ENCODE results near the gene NCBP2L.

NCBP2L gene

GRCh38 chrX:107742700-107743191 is 34.8 kb upstream of the NCBP2L start:
- Histone ChIP-seq H3K36me3 (ENCODE audit: control insufficient read depth in 4 of 4, insufficient read depth in 4 of 4, low read length in 3 of 4) (no peaks in the 10 kb centered on the region), H3K4me3 (ENCODE audit: control insufficient read depth in 1 of 7, extremely low read depth in 1 of 7, insufficient read depth in 4 of 7, low read depth in 2 of 7, low read length in 6 of 7) (peak overlapping the region in 6 of 7 experiments; percentile 34 to 56 (median 50)), H3K9me3 (ENCODE audit: control extremely low read depth in 1 of 5, control insufficient read depth in 4 of 5, insufficient read depth in 2 of 5, low read depth in 1 of 5, low read length in 4 of 5) (no peaks in the 10 kb centered on the region), H3K27ac (ENCODE audit: insufficient read depth in 1 of 2, low read depth in 1 of 2, low read length in 2 of 2, poor library complexity in 1 of 2, severe bottlenecking in 2 of 2) (peak overlapping the region in 1 of 2 experiments; percentile 74), H3K27me3 (replicated peaks in 2 of 5; ENCODE audit: control insufficient read depth in 4 of 5, insufficient read depth in 5 of 5, low read length in 4 of 5) (no peaks in the 10 kb centered on the region), H3K4me1 (ENCODE audit: control extremely low read depth in 1 of 4, control insufficient read depth in 4 of 4, insufficient read depth in 4 of 4, low read length in 3 of 4) (peaks cover 0 to 26% (median 23%) of the 10 kb centered on the region in 4 experiments)
- ChIA-PET POLR2A (no interaction called here), CTCF (interaction anchor here (1.9 kb wide), 1 partner anchor 25 kb away, joined by 6 read pairs; no protein-coding TSS in a partner anchor)
- peak in 1 of 3 donors; percentile 18 for DNase-seq
- WGBS (ENCODE audit: insufficient coverage): 56% methylated on average over 20 of the region's 23 CpGs

- ChIA-PET POLR2A (no interaction called here), CTCF (interaction anchor here (0.9 to 1.6 kb wide), 4 partner anchors 12 to 31 kb away, joined by 3 to 4 read pairs (median 4); partner anchors contain the start of gene TSC22D3)
- H3K9me3 ChIP-seq (ENCODE audit: control extremely low read depth in 1 of 5, control insufficient read depth in 4 of 5, insufficient read depth in 2 of 5, low read depth in 1 of 5, low read length in 4 of 5): no peaks in the 10 kb centered on the region
- 94% methylated on average over 6 of the region's 7 CpGs for WGBS (ENCODE audit: insufficient coverage)
- no peaks in the 10 kb centered on the region for H3K36me3 ChIP-seq (ENCODE audit: control insufficient read depth in 4 of 4, insufficient read depth in 4 of 4, low read length in 3 of 4)
- no peak overlapping the region for H3K27ac ChIP-seq (ENCODE audit: insufficient read depth in 1 of 2, low read depth in 1 of 2, low read length in 2 of 2, poor library complexity in 1 of 2, severe bottlenecking in 2 of 2)
- H3K4me1 ChIP-seq (ENCODE audit: control extremely low read depth in 1 of 4, control insufficient read depth in 4 of 4, insufficient read depth in 4 of 4, low read length in 3 of 4): peaks cover 0 to 26% (median 23%) of the 10 kb centered on the region in 4 experiments
- no peaks in the 10 kb centered on the region for H3K27me3 ChIP-seq (replicated peaks in 2 of 5; ENCODE audit: control insufficient read depth in 4 of 5, insufficient read depth in 5 of 5, low read length in 4 of 5)
- no peak for DNase-seq
- no peak overlapping the region for H3K4me3 ChIP-seq (ENCODE audit: control insufficient read depth in 1 of 7, extremely low read depth in 1 of 7, insufficient read depth in 4 of 7, low read depth in 2 of 7, low read length in 6 of 7)
Observed at GRCh38 chrX:107743995-107744394, 33.5 kb upstream of the NCBP2L start.

GRCh38 chrX:107744868-107745267 is 32.7 kb upstream of the NCBP2L start:
- no CpG with 5 or more reads among the region's 2 CpGs for WGBS (ENCODE audit: insufficient coverage)
- H3K36me3 ChIP-seq (ENCODE audit: control insufficient read depth in 4 of 4, insufficient read depth in 4 of 4, low read length in 3 of 4): no peaks in the 10 kb centered on the region
- H3K4me3 ChIP-seq (ENCODE audit: control insufficient read depth in 1 of 7, extremely low read depth in 1 of 7, insufficient read depth in 4 of 7, low read depth in 2 of 7, low read length in 6 of 7): no peak overlapping the region
- CTCF ChIA-PET: interaction anchor here (0.9 to 1.6 kb wide), 4 partner anchors 11 to 33 kb away, joined by 3 to 4 read pairs (median 4); partner anchors contain the start of genes NCBP2L and TSC22D3
- H3K27ac ChIP-seq (ENCODE audit: insufficient read depth in 1 of 2, low read depth in 1 of 2, low read length in 2 of 2, poor library complexity in 1 of 2, severe bottlenecking in 2 of 2): no peak overlapping the region
- peaks cover 0 to 26% (median 23%) of the 10 kb centered on the region in 4 experiments for H3K4me1 ChIP-seq (ENCODE audit: control extremely low read depth in 1 of 4, control insufficient read depth in 4 of 4, insufficient read depth in 4 of 4, low read length in 3 of 4)
- DNase-seq: no peak
- POLR2A ChIA-PET: no interaction called here
- H3K9me3 ChIP-seq (ENCODE audit: control extremely low read depth in 1 of 5, control insufficient read depth in 4 of 5, insufficient read depth in 2 of 5, low read depth in 1 of 5, low read length in 4 of 5): no peaks in the 10 kb centered on the region
- H3K27me3 ChIP-seq (replicated peaks in 2 of 5; ENCODE audit: control insufficient read depth in 4 of 5, insufficient read depth in 5 of 5, low read length in 4 of 5): peaks cover 0 to 3% (median 0%) of the 10 kb centered on the region in 5 experiments

- Histone ChIP-seq H3K27me3 (replicated peaks in 2 of 5; ENCODE audit: control insufficient read depth in 4 of 5, insufficient read depth in 5 of 5, low read length in 4 of 5) (peaks cover 0 to 4% (median 0%) of the 10 kb centered on the region in 5 experiments), H3K4me1 (ENCODE audit: control extremely low read depth in 1 of 4, control insufficient read depth in 4 of 4, insufficient read depth in 4 of 4, low read length in 3 of 4) (peaks cover 0 to 10% (median 6%) of the 10 kb centered on the region in 4 experiments), H3K9me3 (ENCODE audit: control extremely low read depth in 1 of 5, control insufficient read depth in 4 of 5, insufficient read depth in 2 of 5, low read depth in 1 of 5, low read length in 4 of 5) (no peaks in the 10 kb centered on the region), H3K27ac (ENCODE audit: insufficient read depth in 1 of 2, low read depth in 1 of 2, low read length in 2 of 2, poor library complexity in 1 of 2, severe bottlenecking in 2 of 2) (no peak overlapping the region), H3K36me3 (ENCODE audit: control insufficient read depth in 4 of 4, insufficient read depth in 4 of 4, low read length in 3 of 4) (no peaks in the 10 kb centered on the region), H3K4me3 (ENCODE audit: control insufficient read depth in 1 of 7, extremely low read depth in 1 of 7, insufficient read depth in 4 of 7, low read depth in 2 of 7, low read length in 6 of 7) (no peak overlapping the region)
- POLR2A ChIA-PET: no interaction called here
- CTCF ChIA-PET: no interaction called here
- no peak for DNase-seq
- 100% methylated on average over 2 of the region's 3 CpGs for WGBS (ENCODE audit: insufficient coverage)
Observed at GRCh38 chrX:107747596-107748161, 29.9 kb upstream of the NCBP2L start.

- peaks cover 0 to 4% (median 0%) of the 10 kb centered on the region in 5 experiments for H3K27me3 ChIP-seq (replicated peaks in 2 of 5; ENCODE audit: control insufficient read depth in 4 of 5, insufficient read depth in 5 of 5, low read length in 4 of 5)
Observed at GRCh38 chrX:107748506-107748905, 29.0 kb upstream of the NCBP2L start.

GRCh38 chrX:107750263-107750662 is 27.3 kb upstream of the NCBP2L start:
- ChIA-PET CTCF (no interaction called here), POLR2A (no interaction called here)
- DNase-seq: no peak
- no peaks in the 10 kb centered on the region for H3K36me3 ChIP-seq (ENCODE audit: control insufficient read depth in 4 of 4, insufficient read depth in 4 of 4, low read length in 3 of 4)
- WGBS (ENCODE audit: insufficient coverage): 96% methylated on average over 2 of the region's 6 CpGs
- H3K27ac ChIP-seq (ENCODE audit: insufficient read depth in 1 of 2, low read depth in 1 of 2, low read length in 2 of 2, poor library complexity in 1 of 2, severe bottlenecking in 2 of 2): no peak overlapping the region
- peaks cover 0 to 4% (median 0%) of the 10 kb centered on the region in 5 experiments for H3K27me3 ChIP-seq (replicated peaks in 2 of 5; ENCODE audit: control insufficient read depth in 4 of 5, insufficient read depth in 5 of 5, low read length in 4 of 5)
- no peaks in the 10 kb centered on the region for H3K9me3 ChIP-seq (ENCODE audit: control extremely low read depth in 1 of 5, control insufficient read depth in 4 of 5, insufficient read depth in 2 of 5, low read depth in 1 of 5, low read length in 4 of 5)
- H3K4me1 ChIP-seq (ENCODE audit: control extremely low read depth in 1 of 4, control insufficient read depth in 4 of 4, insufficient read depth in 4 of 4, low read length in 3 of 4): peaks cover 0 to 12% (median 6%) of the 10 kb centered on the region in 4 experiments
- no peak overlapping the region for H3K4me3 ChIP-seq (ENCODE audit: control insufficient read depth in 1 of 7, extremely low read depth in 1 of 7, insufficient read depth in 4 of 7, low read depth in 2 of 7, low read length in 6 of 7)

More at GRCh38 chrX:107748506-107748905, 29.0 kb upstream of the NCBP2L start:
- no peaks in the 10 kb centered on the region for H3K9me3 ChIP-seq (ENCODE audit: control extremely low read depth in 1 of 5, control insufficient read depth in 4 of 5, insufficient read depth in 2 of 5, low read depth in 1 of 5, low read length in 4 of 5)
- H3K27ac ChIP-seq (ENCODE audit: insufficient read depth in 1 of 2, low read depth in 1 of 2, low read length in 2 of 2, poor library complexity in 1 of 2, severe bottlenecking in 2 of 2): no peak overlapping the region
- DNase-seq: no peak
- ChIA-PET POLR2A (no interaction called here), CTCF (no interaction called here)
- H3K4me1 ChIP-seq (ENCODE audit: control extremely low read depth in 1 of 4, control insufficient read depth in 4 of 4, insufficient read depth in 4 of 4, low read length in 3 of 4): peaks cover 0 to 11% (median 6%) of the 10 kb centered on the region in 4 experiments
- H3K36me3 ChIP-seq (ENCODE audit: control insufficient read depth in 4 of 4, insufficient read depth in 4 of 4, low read length in 3 of 4): no peaks in the 10 kb centered on the region
- WGBS (ENCODE audit: insufficient coverage): 68% methylated on average over 6 of the region's 6 CpGs
- no peak overlapping the region for H3K4me3 ChIP-seq (ENCODE audit: control insufficient read depth in 1 of 7, extremely low read depth in 1 of 7, insufficient read depth in 4 of 7, low read depth in 2 of 7, low read length in 6 of 7)

- Histone ChIP-seq H3K4me3 (ENCODE audit: control insufficient read depth in 1 of 7, extremely low read depth in 1 of 7, insufficient read depth in 4 of 7, low read depth in 2 of 7, low read length in 6 of 7) (no peak overlapping the region), H3K36me3 (ENCODE audit: control insufficient read depth in 4 of 4, insufficient read depth in 4 of 4, low read length in 3 of 4) (no peaks in the 10 kb centered on the region), H3K27me3 (replicated peaks in 2 of 5; ENCODE audit: control insufficient read depth in 4 of 5, insufficient read depth in 5 of 5, low read length in 4 of 5) (peaks cover 0 to 4% (median 0%) of the 10 kb centered on the region in 5 experiments), H3K4me1 (ENCODE audit: control extremely low read depth in 1 of 4, control insufficient read depth in 4 of 4, insufficient read depth in 4 of 4, low read length in 3 of 4) (peaks cover 0 to 12% (median 6%) of the 10 kb centered on the region in 4 experiments), H3K9me3 (ENCODE audit: control extremely low read depth in 1 of 5, control insufficient read depth in 4 of 5, insufficient read depth in 2 of 5, low read depth in 1 of 5, low read length in 4 of 5) (no peaks in the 10 kb centered on the region), H3K27ac (ENCODE audit: insufficient read depth in 1 of 2, low read depth in 1 of 2, low read length in 2 of 2, poor library complexity in 1 of 2, severe bottlenecking in 2 of 2) (no peak overlapping the region)
- WGBS (ENCODE audit: insufficient coverage): 86% methylated on average over 3 of the region's 7 CpGs
- ChIA-PET POLR2A (no interaction called here), CTCF (interaction anchor here (0.9 to 1.3 kb wide), 3 partner anchors 16 to 30 kb away, joined by 3 to 5 read pairs (median 4); partner anchors contain the start of gene NCBP2L)
- no peak for DNase-seq
Observed at GRCh38 chrX:107750861-107751445, 26.6 kb upstream of the NCBP2L start.
